Lower leg skin (tissue), 3 donors: ENCODE measurements around the gene NRXN2.

Experiments
- POLR2A ChIP-seq, 2 donors: fragments of 450-650 bp; IDR thresholded peaks; one replicate each; pipeline ENCODE4 v1.6.1; 2016 to 2017; ENCODE audit warnings: antibody characterized with exemption in 2 of 2, mild to moderate bottlenecking in 1 of 2, moderate library complexity in 1 of 2
- TF ChIP-seq, protein P1 (sequence below), 3 donors: fragments of 450-650 bp; IDR thresholded peaks; one replicate each; pipeline ENCODE4 v1.5.1; 2016; ENCODE audit warnings: antibody characterized with exemption in 3 of 3, mild to moderate bottlenecking in 3 of 3, moderate library complexity in 2 of 3

DNA sequence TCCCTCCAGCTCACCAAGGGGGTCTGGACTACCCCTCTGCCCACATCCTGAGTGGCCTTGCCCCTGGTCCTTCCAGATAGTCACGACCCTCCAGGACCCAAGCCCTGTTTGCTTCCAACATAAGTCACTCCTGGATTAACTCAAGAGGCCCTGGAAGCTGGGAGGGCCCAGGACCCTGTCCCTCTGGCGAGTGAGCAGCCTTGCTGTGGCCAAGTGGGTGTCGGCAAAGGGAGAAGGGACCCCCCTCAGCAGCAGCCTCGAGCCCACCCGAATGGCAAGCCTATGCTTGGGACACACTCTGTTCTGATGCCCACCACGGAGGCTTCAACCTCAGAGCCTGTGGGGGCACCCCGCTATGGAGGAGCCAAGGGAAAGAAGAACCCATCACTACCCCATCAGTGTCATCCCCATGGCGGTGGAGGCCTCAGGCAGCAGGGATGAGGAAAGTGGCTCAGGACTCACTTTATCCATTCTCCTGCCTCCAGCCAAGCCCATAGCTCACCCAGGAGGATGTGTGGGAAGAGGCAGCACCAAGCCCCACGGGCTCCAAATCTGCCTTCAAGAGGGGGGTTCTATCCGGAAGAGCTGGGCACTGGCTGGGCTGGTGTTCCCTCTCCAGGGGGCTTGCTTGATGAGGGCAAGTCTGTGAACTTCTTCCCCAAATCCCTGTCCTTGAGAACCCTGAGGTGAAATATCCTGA, 119.4 kb downstream of the NRXN2 start:
- TF ChIP-seq, protein P1, sequence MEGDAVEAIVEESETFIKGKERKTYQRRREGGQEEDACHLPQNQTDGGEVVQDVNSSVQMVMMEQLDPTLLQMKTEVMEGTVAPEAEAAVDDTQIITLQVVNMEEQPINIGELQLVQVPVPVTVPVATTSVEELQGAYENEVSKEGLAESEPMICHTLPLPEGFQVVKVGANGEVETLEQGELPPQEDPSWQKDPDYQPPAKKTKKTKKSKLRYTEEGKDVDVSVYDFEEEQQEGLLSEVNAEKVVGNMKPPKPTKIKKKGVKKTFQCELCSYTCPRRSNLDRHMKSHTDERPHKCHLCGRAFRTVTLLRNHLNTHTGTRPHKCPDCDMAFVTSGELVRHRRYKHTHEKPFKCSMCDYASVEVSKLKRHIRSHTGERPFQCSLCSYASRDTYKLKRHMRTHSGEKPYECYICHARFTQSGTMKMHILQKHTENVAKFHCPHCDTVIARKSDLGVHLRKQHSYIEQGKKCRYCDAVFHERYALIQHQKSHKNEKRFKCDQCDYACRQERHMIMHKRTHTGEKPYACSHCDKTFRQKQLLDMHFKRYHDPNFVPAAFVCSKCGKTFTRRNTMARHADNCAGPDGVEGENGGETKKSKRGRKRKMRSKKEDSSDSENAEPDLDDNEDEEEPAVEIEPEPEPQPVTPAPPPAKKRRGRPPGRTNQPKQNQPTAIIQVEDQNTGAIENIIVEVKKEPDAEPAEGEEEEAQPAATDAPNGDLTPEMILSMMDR (IDR thresholded peaks at IDR 0.05) = no peak
- TF ChIP-seq POLR2A (IDR thresholded peaks at IDR 0.05) = no peak
